NCI-H1694 (cell line): Measurements from ENCODE around the gene CCDC183.
"Not testable (repeated sequence)": the region's sequence is repeated elsewhere in the genome, so short reads cannot be mapped to it uniquely, and the experiment has no call there.

Source experiments
- DNase-seq: peaks from one replicate; lab custom pipeline; 2025; lab: John Stamatoyannopoulos, UW

Gene CCDC183

DNA sequence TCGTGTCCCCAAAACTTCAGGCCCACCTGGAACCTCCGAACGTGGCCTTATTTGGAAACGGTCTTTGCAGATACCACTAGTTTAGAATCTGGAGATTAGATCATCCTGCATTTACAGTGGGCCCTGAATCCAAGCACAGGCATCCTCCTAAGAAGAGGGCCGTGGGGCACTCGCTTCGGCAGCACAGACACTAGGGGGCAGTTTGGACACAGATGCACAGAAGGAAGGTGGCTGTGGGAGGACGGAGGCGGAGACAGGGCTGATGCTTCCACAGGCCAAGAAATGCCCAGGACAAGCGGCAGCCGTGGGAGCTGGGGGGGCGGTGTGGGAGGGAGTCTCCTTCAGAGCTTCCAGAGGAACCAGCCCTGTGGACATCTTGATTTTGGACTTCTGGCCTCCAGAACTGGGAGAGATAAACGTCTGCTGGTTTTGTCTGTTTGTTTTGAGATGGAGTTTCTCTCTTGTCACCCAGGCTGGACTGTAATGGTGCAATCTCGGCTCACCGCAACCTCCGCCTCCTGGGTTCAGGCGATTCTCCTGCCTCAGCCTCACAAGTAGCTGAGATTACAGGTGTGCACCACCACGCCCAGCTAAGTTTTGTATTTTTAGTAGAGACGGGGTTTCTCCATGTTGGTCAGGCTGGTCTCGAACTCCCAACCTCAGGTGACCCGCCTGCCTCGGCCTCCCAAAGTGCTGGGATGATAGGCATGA is 35.1 kb upstream of the CCDC183 start:
- peak; percentile 3 for DNase-seq

DNA sequence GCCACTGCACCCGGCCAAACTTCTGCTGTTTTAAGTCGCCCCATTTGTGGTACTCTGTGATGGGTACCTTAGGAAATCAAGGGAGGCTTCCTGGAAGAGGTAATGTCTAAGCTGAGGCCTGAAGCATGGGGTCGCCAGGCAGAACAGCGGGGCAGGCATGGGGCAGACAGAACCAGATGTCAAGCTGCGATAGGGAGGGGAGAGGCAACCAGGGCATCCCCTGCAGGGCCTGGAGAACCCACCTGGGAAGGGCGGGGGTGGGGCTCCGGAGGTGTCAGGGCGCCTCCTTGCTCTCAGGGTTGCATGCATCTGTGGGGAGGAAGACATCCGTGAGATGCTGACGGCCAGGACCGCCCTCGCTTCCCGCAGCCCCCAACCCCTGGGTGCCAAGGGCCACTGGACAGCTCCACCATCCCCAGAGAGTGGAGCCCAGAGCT is 34.6 kb upstream of the CCDC183 start:
- no peak for DNase-seq

DNA sequence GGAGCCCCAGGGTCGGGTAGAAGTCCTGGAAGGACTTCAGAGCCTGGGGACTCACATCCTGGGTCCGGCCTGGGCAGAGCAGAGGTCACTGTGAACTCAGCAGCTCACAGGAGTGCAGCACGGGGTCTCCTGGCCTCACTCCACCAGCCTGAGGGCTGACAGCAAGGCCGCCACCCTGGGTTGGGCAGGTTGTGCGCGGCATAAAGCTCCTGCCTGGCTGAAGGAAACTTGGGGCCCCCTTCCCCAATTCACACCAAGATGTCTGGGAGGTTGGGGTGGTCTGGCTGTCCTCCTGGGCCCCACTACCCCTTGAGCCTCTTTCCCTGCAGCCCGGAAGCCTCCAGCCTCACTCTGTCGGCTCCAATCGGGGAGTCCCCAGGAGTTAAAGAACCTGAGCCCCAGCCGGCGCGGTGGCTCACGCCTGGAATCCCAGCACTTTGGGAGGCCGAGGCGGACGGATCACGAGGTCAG is 33.9 kb upstream of the CCDC183 start:
- DNase-seq, result no peak

DNA sequence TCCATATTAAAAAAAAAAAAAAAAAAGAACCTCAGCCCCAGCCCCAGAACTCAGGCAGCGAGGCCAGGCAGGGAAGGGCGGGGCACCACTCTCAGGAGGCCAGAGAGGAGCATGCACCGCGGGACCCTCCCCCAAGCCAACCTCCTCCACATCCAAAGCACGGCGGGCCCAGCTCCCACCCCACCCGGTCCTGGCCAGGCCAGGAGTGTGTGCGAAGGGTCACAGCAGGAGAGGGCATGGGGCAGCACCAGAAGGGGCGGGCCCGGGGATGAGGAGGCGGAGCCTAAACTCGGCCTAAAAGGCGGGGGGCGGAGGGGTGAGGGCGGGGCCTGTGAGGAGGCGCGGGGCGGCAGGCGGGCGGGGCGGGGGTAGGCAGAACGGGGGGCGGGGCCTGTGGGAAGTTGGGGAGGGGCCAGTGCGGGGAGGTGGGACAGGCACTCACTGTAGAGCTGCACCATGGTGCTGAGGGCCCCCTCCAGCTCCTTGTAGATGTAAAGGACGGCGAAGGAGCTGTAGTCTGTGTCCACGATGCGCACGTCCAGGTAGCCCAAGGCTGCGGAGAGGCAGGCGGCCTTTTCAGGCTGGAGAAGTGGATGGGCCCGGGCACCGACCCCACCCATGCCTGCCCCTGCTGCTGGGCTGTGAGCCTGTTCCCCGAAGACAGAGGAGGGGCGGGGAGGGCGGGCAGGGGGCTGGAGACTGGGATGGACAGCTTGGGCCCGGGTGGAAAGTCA is 33.1 kb upstream of the CCDC183 start:
- DNase-seq, result no peak

DNA sequence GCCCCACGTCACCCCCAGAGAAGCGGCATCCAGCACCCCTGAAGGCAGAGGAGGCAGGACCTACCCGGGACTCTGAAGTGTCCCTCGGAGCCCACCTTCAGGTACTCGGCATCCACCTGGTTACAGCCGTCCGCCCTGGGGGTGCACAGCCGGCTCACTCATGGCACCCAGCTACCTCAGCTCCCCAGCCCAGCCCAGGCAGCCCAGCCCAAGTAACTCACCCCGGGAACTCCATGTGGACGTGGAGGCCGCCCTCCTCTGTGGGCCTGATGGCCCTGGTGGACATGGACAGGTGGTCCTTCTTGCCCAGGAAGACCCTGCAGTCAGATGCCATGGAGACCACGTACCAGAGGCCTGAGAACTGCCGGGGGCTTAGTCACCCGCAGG is 32.5 kb upstream of the CCDC183 start:
- DNase-seq, result no peak

DNA sequence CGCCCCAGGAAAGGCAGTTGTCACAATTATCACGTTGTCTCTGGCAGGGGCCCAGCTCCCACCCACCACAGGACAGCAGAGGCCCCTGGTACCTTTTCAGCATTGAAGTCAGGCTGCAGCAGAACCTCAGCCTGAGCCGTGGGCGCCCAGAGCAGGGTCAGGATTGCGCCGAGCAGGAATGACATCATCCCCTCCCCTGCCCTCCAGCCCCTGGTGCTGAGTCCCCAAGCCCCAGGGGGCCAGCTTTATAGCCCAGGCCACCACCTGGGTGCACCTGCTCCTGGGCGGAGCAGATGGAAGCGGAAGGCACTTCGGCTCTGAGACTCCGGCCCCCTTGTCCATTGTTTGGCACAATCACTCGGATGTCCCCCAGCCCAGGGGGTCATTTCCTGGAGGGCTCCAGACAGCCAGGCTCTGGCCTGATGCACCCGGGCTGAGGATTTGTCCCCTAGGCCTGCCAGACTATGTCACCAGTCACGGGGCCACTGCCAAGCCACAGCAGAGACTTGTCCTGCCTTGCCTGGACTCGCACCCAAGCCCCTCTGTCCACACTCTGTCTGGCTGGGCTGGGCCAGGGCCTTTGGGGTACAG is 31.7 kb upstream of the CCDC183 start, which contains the start of gene LCN15:
Gene LCN15, minus strand, starts transcription at position 218 of the 591 bp plus-strand sequence. Its CDS starts 30 bp downstream, at position 188.
- no peak for DNase-seq

DNA sequence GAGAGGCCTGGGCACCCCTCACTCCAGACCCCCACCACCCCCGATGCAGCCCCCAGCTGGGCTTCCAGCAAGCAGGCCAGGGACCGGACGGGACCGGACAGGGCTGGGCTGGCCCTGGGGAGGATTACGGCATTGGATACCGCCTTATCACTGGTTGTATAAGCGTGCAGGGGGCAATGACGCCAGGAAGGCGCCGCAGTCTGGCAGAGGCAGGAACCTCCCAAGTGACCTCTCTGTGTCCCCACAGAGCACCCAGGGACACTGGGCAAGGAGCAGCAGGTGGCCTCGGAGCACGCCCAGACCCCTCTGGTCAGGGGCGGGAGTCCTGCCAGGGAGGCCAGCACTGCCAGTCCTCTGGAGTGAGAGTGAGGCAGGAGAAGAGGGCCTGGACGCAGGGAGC is 31.1 kb upstream of the CCDC183 start:
- DNase-seq, result no peak

DNA sequence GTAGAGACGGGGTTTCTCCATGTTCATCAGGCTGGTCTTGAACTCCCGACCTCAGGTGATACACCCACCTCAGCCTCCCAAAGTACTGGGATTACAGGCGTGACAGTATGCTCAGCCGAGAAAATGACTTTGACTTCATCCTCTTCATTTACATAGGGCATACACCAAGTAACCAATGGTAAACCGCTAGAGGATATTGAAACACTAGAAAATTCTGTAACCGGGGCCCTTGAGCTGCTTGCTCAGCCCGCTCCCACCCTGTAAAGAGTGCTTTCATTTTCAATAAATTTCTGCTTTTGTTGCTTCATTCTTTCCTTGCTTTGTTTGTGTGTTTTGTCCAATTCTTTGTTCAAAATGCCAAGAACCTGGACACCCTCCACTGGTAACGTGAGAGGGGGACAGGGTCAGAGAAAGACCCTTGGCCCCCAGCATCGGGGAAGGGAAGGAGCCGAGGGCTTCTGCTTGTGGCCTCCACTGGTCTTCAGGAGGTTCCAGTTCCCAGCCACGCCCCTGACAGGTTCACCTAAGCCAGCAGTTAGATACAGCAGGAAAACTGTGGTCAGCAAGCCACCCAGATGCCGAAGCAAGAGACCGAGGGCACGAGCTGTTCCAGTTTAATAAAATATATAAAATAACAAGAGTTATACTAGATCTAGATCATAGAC is 30.3 kb upstream of the CCDC183 start:
- not testable (repeated sequence) for DNase-seq

DNA sequence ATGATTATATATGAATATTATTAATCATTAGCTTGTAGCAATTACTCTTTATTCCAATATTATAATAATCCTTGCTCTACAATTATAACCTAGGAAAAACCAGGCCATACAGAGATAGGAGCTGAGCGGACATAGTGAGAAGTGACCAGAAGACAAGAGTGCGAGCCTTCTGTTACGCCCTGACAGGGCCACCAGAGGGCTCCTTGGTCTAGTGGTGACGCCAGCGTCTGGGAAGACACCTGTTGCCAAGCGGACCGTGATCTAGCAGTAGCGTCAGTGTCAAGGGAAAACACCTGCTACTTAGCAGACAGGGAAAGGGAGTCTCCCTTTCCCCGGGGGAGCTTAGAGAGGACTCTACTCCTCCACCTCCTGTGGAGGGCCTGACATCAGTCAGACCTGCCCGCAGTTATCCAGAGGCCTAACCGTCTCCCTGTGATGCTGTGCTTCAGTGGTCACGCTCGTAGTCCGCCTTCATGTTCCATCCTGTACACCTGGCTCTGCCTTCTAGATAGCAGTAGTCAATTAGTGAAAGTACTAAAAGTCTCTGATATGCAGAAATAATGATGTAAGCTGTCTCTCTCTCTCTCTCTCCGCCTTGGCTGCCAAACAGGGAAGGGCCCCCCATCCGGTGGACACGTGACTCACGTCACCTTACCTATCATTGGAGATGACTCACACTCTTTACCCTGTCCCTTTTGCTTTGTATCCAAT is 29.6 kb upstream of the CCDC183 start:
- DNase-seq, result not testable (repeated sequence)

DNA sequence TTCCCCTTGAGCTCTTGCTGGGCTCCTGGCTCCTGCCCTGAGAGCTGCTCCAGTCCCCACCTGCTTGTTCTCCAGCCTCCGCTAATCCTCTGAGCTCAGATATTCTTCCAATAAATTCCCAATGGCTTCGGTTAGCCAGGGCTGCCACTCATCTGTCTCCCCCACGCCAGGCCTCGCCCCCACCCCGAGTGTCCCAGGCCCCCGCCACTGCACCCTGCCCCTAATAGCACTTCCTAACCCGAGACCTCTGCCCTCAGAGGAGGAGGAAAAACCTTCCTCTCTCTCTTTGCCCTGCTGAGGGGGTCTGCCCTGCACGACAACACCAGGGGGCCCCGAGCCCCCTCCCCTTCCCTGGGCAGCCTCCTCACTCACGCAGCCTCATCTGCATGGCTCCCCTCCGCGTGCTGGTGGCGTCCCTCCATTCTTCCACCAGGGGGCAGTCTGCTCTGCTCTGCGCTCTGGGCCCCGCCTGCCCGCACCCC is 26.4 kb upstream of the CCDC183 start:
- DNase-seq, result peak; percentile 52

DNA sequence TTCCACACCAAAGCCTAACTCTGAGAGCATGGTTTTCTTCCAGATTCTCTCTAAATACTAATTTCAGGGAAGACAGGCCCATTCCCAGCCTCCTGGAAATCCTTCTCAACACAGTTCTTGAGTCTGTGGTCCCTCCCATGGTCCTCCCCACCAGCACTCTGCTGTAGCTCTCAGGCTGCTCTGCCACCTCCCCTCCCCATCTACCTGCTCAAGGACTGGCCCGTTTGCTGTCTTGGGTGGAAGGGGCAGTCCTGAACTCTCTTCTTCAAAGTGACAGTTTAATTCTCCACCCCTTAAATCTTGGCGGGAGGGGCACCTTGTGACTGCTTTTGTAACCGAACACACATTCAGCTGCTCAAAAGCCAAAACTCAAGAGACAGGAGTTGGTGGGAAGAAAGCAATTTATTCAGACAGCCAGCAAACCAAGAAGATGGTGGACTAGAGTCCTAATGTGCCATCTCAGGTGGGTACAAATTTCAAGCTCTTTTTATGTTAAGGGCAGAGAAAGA is 24.2 kb upstream of the CCDC183 start:
- no peak for DNase-seq

DNA sequence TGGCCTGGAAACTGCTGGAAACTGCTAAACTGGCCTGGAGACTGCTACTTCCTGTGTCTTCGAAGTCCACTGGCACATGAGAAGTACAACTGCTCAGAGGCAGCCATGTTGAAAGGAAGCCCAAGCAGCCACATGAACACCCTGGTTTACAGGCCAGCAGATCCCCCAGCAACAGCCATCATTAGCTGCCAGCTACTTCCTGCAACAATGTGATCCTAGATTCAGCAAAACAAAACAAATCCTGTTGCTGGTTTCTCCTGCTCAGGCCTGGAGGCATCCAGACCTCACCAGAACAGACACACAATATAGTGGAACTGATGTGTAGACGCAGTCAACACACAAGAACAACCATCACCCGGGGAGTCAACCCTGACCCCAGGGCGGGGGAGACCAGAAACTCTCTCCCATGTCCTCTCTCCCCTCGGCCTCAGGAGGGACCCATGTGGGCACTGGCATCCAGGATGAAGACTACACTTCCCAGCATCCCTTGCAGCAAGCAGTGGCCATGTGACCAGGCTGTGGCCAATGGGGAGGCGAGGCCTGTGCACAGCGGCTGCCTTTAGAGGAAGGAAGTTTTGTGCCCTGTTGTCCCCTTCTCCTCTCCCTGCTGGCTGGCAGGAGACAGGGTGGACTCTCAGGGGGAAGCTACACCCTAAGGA is 22.6 kb upstream of the CCDC183 start:
- peak; percentile 4 for DNase-seq

DNA sequence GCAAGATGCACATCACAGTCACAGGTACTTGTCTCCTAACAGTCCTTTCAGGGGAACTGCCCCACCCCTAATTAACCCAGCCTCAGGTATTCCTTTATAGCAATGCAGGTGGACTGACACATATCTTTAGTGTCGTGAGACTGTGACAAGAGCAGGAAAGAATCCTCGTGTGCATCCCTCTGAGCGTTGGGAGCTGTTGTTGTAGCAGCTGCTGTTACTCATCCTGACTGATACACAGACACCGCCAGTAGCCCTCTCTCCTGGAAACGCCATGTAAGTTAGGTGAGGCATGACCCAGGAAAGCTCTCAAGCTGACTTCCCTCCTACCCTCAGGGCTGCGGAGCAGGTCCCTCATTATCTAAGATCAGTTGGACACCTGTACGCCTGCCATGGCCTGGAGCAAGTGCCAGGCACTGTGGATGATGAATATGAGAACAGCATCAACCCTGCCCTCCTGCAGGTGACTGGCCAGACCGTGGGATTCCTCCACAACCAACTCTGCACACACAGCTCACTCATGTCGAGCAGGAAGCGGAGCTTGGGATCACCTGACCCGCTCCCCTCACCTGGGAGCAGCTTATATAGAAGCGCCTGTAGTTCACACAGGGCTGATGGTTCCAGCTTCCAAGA is 21.6 kb upstream of the CCDC183 start:
- no peak for DNase-seq

DNA sequence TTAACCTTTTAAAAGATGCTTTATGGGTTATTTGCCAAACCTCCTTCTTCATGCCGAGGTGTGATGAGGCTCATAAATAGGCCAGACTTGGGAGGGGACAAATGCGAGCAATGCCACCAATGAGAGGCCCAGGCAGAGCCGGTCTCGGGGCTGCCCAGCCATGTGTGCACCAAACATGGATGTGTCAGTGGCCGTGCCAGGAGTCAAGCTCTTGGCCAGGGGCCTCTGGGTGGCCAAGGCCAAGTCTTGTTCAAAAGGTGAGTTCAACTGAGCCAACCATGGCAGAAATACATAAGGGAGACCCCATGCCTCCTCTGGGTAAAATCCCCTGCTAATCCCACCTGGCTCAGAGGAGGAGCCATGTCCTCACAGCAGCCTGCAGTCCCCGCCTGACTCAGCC is 20.9 kb upstream of the CCDC183 start:
- no peak for DNase-seq

DNA sequence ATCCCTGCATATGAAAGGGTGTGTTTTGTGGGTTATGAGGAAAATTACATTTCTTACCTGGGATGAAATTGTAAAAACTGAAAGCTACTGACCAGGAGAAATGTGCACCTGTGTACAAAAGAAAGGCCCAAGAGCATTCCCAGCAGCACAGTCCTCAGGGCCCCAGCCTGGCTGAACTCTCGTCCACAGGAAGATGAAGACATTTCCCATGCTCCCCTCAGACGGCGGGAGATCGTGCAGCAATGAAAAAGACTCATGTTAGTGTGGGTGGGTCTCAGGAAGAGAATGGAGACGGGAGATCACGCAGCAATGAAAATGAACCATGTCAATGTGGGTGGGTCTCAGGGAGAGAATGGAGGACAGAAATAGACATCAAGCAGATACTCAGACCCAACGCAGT is 19.2 kb upstream of the CCDC183 start:
- no peak for DNase-seq

DNA sequence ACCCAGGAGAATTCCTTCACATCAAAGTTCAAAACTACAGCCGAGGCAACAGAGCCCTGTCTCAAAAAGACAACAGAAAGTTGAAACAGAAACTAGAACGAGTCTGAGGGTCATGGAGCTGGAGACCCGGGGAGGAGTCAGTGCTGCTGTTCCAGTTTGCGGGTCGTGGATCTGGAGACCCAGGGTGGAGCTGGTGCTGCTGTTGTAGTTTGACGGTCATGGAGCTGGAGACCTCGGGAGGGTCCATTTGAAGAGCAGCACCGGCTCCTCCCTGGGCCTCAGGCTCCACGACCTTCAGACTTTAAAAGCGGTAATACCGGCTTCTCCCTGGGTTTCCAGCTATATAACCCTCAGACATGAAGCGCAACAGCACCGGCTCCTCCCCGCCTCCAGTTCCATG is 18.8 kb upstream of the CCDC183 start:
- no peak for DNase-seq

DNA sequence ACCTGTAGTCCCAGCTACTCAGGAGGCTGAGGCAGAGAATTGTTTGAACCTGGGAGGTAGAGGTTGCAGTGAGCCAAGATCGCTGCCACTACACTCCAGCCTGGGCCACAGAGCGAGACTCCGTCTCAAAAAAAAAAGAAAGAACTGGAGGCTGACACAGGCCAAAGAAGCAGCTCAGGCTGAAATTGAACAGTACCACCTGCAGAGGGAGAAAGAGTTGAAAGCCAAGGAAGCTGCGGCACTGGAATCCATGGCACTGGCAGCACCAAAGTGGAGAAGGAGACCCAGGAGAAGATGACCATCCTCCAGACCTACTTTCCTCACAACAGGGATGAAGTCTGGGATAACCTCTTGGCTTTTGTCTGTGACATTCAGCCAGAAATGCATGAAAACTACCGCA is 16.3 kb upstream of the CCDC183 start:
- DNase-seq, result no peak

DNA sequence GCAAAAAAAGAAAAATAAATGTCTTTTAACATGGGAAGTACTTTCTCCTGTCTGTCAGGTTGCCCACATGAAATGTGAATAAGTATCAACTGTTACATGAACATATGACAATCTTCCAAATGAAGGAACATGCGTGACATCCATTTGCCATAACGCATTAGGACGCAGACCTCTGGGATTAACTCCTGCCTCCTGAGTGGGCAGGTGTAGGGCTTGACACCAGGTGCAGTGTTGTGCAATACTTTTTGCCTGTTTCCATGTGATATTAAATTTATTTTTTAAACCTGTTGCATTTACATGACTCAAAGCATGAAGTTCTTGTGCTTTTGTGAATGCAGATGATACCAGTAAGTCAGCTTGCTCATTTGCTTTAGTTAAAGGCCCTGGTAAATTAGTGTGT is 13.7 kb upstream of the CCDC183 start:
- DNase-seq, result no peak

DNA sequence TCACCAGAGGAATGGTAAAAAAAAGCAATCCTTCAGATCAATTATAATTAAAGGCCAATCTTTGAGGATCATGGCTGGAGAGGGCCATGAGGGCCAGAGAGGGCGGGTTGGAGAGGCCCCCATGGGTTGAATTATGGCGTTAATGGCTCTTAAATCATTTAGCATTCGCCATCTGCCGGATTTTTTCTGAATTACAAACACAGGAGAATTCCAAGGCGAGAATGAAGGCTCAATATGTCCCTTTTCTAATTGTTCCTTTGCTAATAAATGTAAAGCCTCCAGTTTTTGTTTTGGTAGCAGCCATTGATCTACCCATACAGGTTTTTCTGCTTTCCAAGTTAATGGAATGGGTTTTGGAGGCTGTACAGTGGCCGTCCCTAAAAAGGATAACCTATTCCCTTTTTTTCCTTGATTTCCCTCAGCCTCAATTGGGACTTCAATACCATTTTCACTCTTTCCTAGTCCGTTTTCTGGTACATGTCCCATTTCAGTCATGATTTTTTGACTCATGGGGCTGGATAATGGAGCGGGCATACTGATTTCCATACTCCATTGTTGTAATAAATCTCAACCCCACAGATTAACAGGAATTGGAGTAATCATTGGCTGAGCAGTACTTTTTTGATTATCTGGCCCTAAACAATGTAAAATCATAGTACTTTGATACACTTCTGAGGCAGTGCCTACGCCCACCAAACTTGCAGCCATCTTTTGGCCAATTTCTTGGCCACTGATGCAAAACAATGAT is 11.7 kb upstream of the CCDC183 start:
- peak; percentile 67 for DNase-seq

DNA sequence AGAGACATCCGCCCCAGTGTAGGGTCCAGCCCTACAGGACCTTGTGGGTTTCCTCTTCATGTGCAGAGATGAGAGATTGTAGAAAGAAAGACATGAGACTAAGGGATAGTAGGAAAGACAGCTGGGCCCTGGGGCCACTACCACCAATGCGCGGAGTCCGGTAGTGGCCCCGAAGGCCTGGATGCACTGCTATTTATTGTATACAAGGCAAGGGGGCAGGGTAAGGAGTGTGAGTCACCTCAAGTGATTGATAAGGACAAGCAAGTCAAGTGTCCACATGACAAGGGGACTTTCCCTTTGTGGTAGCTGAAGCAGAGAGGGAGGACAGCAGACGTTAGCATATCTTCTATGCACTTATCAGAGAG is 11.2 kb upstream of the CCDC183 start:
- DNase-seq, result no peak
